GM19099 (cell line): ENCODE results near the gene CNTROB.

Source experiments
- POLR2A ChIP-seq: IDR thresholded peaks from 3 replicates; pipeline ENCODE4 v1.6.1; 2011; ENCODE audit warnings: low read depth; ENCODE audit not compliant: insufficient read length; ENCODE audit errors: extremely low read depth

CNTROB gene

GRCh38 chr17:7931709-7932482 is at the start of gene CNTROB, which contains the start of gene TRAPPC1:
Gene CNTROB, plus strand, starts transcription at chr17:7932206. Its CDS starts 874 bp downstream, at chr17:7933080.
Gene TRAPPC1, minus strand, starts transcription at chr17:7931946. Its CDS starts 117 bp downstream, at chr17:7931829.
- TF ChIP-seq POLR2A = peak; percentile 78

- TF ChIP-seq POLR2A = no peak
Measured at GRCh38 chr17:7882629-7883028, 49.4 kb upstream of the CNTROB start.

GRCh38 chr17:7883781-7884386 is 48.1 kb upstream of the CNTROB start:
- TF ChIP-seq POLR2A = no peak

GRCh38 chr17:7884581-7885366 is 47.2 kb upstream of the CNTROB start:
- TF ChIP-seq POLR2A = peak; percentile 17

GRCh38 chr17:7885367-7886226 is 46.4 kb upstream of the CNTROB start:
- TF ChIP-seq POLR2A = peak; percentile 66

GRCh38 chr17:7886227-7887037 is 45.6 kb upstream of the CNTROB start:
- TF ChIP-seq POLR2A = no peak

GRCh38 chr17:7887038-7887481 is 44.9 kb upstream of the CNTROB start:
- TF ChIP-seq POLR2A = no peak

GRCh38 chr17:7887482-7888183 is 44.4 kb upstream of the CNTROB start:
- TF ChIP-seq POLR2A = peak; percentile 55

- TF ChIP-seq POLR2A = no peak
Measured at GRCh38 chr17:7888184-7888920, 43.7 kb upstream of the CNTROB start, which contains the start of gene CHD3. Gene CHD3, plus strand, starts transcription at chr17:7888789. Its CDS starts 212 bp downstream, at chr17:7889001.

GRCh38 chr17:7889166-7889955 is 42.6 kb upstream of the CNTROB start:
- no peak for TF ChIP-seq POLR2A

- TF ChIP-seq POLR2A = no peak
Measured at GRCh38 chr17:7893187-7893880, 38.7 kb upstream of the CNTROB start.
